ENCODE measurements around the gene MINPP1.

GRCh38 chr10:87511526-87511925 lies 6.8 kb downstream of the MINPP1 start:
- TF ChIP-seq CTCF (IDR thresholded peaks at IDR 0.05; ENCODE audit: insufficient read depth, low read depth, low read length) (no peak), EZH2 (IDR thresholded peaks at IDR 0.05; ENCODE audit: insufficient read depth, low read length) (no peak)

Data from astrocyte (in vitro differentiated cells and primary cell).